ENCODE data around the gene CES3. TPM values are rescaled to one million over a fixed set of nuclear protein-coding genes. Genes with fewer than 3 reads are reported as not detected.

CES3 gene
- total and polyA plus RNA-seq, 9 of the 15 experiments (the other 6 are each of a cell fraction or from before 2014, with no cell fraction given), result 0.06 to 2.2 (median 0.68) TPM

DNA sequence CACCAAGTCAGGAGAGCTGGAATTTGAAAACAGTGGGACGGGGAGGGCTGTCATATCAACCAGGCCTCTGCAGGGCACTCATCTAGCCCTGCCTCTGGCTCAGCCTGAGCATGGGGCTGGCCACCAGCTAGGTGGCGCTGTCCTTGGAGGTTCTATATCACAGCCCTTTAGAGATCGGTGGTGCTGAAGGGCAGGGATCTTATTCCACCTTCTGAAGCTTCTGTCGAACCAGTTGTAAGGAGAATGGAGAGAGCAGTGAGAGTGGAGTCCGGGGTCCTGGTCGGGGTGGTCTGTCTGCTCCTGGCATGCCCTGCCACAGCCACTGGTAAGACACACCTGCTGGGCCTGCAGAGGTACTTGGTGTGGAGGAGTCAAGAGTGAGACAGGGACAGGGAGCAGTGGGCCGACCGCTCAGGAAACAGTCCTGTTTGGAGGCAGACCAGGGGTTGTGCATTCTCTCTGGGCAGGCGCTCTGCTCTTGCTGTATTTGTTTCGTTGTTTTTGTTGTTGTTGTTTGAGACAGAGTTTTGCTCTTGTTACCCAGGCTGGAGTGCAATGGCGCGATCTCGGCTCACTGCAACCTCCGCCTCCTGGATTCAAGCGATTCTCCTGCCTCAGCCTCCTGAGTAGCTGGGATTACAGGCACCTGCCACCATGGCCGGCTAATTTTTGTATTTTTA, at the start of gene CES3 (continued):
- TF ChIP-seq ZNF263 (CRISPR knock-in tag; IDR thresholded peaks at IDR 0.05; ENCODE audit: borderline replicate concordance) (0 out of 2 replicates have a peak, but pooled peaks have one; percentile 31), ZFX (CRISPR knock-in tag; IDR thresholded peaks at IDR 0.05) (peak; percentile 60), PTRF (tag; IDR thresholded peaks at IDR 0.05) (no peak), EHMT2 (IDR thresholded peaks at IDR 0.05) (no peak), ZC3H4 (CRISPR knock-in tag; IDR thresholded peaks at IDR 0.05; ENCODE audit: borderline replicate concordance) (no peak), JUND (IDR thresholded peaks at IDR 0.05; ENCODE audit: borderline replicate concordance, low read depth, low read length) (peak; percentile 3; the same call in 1 of the 2 replicates), JUND (tag; IDR thresholded peaks at IDR 0.05; ENCODE audit: borderline replicate concordance, low read depth, low read length) (no peak; the same call in 2 of the 3 replicates), FOXK2 (conservative IDR thresholded peaks at IDR 0.05 in 1 of 2, IDR thresholded peaks at IDR 0.05 in 1 of 2; ENCODE audit: low read depth in 2 of 2) (no peak), ZNF133 (CRISPR knock-in tag; IDR thresholded peaks at IDR 0.05) (no peak), DIDO1 (tag; IDR thresholded peaks at IDR 0.05; ENCODE audit: low read depth) (0 out of 2 replicates have a peak, but pooled peaks have one; percentile 20), L3MBTL2 (IDR thresholded peaks at IDR 0.05) (0 out of 2 replicates have a peak, but pooled peaks have one; percentile 26), MEIS2 (IDR thresholded peaks at IDR 0.05; ENCODE audit: partially characterized antibody) (peak; percentile 7), MAZ (CRISPR knock-in tag; conservative IDR thresholded peaks at IDR 0.05 in 1 of 2, IDR thresholded peaks at IDR 0.05 in 1 of 2) (0 out of 4 replicates have a peak, but pooled peaks of 1 of the 2 experiments have one; percentile 11), THRAP3 (IDR thresholded peaks at IDR 0.05; ENCODE audit: borderline replicate concordance) (0 out of 2 replicates have a peak, but pooled peaks have one; percentile 42), ZNF253 (CRISPR knock-in tag; conservative IDR thresholded peaks at IDR 0.05) (no peak)
- TF ChIP-seq, protein P1, sequence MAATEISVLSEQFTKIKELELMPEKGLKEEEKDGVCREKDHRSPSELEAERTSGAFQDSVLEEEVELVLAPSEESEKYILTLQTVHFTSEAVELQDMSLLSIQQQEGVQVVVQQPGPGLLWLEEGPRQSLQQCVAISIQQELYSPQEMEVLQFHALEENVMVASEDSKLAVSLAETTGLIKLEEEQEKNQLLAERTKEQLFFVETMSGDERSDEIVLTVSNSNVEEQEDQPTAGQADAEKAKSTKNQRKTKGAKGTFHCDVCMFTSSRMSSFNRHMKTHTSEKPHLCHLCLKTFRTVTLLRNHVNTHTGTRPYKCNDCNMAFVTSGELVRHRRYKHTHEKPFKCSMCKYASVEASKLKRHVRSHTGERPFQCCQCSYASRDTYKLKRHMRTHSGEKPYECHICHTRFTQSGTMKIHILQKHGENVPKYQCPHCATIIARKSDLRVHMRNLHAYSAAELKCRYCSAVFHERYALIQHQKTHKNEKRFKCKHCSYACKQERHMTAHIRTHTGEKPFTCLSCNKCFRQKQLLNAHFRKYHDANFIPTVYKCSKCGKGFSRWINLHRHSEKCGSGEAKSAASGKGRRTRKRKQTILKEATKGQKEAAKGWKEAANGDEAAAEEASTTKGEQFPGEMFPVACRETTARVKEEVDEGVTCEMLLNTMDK (IDR thresholded peaks at IDR 0.05; ENCODE audit: borderline replicate concordance, insufficient read depth, low read depth, low read length, poor library complexity, severe bottlenecking), result peak; percentile 77
- TF ChIP-seq, protein P2, sequence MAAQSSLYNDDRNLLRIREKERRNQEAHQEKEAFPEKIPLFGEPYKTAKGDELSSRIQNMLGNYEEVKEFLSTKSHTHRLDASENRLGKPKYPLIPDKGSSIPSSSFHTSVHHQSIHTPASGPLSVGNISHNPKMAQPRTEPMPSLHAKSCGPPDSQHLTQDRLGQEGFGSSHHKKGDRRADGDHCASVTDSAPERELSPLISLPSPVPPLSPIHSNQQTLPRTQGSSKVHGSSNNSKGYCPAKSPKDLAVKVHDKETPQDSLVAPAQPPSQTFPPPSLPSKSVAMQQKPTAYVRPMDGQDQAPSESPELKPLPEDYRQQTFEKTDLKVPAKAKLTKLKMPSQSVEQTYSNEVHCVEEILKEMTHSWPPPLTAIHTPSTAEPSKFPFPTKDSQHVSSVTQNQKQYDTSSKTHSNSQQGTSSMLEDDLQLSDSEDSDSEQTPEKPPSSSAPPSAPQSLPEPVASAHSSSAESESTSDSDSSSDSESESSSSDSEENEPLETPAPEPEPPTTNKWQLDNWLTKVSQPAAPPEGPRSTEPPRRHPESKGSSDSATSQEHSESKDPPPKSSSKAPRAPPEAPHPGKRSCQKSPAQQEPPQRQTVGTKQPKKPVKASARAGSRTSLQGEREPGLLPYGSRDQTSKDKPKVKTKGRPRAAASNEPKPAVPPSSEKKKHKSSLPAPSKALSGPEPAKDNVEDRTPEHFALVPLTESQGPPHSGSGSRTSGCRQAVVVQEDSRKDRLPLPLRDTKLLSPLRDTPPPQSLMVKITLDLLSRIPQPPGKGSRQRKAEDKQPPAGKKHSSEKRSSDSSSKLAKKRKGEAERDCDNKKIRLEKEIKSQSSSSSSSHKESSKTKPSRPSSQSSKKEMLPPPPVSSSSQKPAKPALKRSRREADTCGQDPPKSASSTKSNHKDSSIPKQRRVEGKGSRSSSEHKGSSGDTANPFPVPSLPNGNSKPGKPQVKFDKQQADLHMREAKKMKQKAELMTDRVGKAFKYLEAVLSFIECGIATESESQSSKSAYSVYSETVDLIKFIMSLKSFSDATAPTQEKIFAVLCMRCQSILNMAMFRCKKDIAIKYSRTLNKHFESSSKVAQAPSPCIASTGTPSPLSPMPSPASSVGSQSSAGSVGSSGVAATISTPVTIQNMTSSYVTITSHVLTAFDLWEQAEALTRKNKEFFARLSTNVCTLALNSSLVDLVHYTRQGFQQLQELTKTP (IDR thresholded peaks at IDR 0.05; ENCODE audit: low read depth in 1 of 2, partially characterized antibody in 2 of 2), result peak in 1 of 2 experiments; percentile 47
- TF ChIP-seq, protein P3, sequence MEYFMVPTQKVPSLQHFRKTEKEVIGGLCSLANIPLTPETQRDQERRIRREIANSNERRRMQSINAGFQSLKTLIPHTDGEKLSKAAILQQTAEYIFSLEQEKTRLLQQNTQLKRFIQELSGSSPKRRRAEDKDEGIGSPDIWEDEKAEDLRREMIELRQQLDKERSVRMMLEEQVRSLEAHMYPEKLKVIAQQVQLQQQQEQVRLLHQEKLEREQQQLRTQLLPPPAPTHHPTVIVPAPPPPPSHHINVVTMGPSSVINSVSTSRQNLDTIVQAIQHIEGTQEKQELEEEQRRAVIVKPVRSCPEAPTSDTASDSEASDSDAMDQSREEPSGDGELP (CRISPR knock-in tag; IDR thresholded peaks at IDR 0.05; ENCODE audit: borderline replicate concordance), result peak; percentile 47; the same call in 1 of the 2 replicates
- TF ChIP-seq, protein P4, sequence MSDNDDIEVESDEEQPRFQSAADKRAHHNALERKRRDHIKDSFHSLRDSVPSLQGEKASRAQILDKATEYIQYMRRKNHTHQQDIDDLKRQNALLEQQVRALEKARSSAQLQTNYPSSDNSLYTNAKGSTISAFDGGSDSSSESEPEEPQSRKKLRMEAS (CRISPR knock-in tag; IDR thresholded peaks at IDR 0.05), result 0 out of 2 replicates have a peak, but pooled peaks have one; percentile 32

Data from K562 (cell line).